HG03066 (cell line): ENCODE results near the gene FLT1.

Source experiments
- ATAC-seq: cut with Tn5 transposase; IDR thresholded peaks from one replicate; pipeline ENCODE4 v1.9.1; 2021; ENCODE audit warnings: low read depth; ENCODE audit not compliant: unreplicated experiment

Gene FLT1

DNA sequence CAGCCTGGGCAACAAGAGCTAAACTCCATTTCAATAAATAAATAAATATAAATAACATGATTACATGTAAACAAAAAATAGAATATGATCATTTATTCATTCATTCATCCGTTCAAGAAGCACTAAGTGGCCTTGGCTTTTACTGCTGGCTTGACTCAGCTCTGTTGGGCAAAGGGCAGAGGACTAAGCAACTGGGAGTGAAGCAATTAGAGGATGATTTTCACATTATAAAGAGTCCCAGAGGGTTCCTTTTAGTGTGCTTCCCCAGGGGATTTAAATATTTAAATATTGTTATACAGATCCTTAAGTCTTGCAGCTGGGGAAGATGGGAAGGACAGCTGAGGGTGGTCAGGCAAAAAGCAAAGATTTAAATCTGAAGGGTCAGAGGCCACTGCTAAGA lies 34.9 kb upstream of the FLT1 start:
- no peak for ATAC-seq

DNA sequence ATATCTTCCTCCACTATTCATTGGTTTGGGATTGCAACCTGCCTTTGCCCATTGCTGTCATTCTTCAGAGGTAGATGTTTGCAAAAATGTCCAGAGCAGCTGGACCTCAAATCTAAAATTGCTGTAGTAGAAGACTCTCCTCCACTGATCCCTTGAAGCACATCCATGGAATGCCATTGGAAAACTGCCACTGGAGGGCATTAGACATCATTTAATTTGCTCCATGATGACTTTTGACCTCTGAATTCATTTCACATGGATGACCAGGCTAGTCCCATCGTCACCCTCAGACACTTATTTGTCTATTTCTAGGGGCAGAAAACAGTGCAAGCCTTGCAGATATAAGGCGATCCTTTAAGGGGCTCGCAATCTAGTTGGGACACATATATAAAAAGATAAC lies 33.9 kb upstream of the FLT1 start:
- no peak for ATAC-seq

GRCh38 chr13:28528388-28528787 lies 33.5 kb upstream of the FLT1 start:
- ATAC-seq, result no peak

DNA sequence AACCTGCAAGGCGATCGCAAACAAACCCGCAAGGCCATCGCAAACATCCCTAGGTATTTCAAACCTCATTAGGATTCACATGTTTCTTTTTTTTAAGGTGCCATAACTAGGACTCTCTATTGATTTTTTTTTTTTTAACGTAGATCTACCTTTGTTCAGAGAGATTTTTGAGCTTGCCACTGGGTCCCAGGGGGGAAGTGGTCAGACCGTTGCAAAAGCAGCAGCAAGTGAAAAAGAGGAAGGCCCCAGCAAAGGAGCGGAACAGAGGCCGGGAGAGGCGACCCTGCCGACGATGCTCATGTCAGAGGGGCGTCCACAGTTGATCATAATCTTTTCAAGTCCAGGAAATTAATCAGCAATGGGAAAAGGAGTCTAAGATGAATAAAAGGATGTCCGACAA lies 32.7 kb upstream of the FLT1 start:
- no peak for ATAC-seq

DNA sequence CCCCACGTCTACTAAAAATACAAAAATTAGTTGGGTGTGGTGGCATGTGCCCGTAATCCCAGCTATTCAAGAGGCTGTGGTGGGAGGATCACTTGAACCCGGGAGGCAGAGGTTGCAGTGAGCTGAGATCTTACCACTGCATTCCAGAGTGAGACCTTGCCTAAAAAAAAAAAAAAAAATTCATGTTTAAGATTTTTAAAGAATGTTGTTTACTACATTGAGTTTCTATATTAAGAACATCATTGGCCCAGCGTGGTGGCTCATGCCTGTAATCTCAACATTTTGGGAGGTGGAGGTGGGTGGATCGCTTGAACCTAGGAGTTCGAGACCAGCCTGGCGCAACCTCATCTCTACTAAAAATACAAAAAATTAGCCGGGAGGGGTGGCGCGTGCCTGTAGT lies 31.9 kb upstream of the FLT1 start:
- ATAC-seq, result no peak

- ATAC-seq, result no peak
These were observed 27.9 kb upstream of the FLT1 start for GRCh38 chr13:28522871-28523270.

DNA sequence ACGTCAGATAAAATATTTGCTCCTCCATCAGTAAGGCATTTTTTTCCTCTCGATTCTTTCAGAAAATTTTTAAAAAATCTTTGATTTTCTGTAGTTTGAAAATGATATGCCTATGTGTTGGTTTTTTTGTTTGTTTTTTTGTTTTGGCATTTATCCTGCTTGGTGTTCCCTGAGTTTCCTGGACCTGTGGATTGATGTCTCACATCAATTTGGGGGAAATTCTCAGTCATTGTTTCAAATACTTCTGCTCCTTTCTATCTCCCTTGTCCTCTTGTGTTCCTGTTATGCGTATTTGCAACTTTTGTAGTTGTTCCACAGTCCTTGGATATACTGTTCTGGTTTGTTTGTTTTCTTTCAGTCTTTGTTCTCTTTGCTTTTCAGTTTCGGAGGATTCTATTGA lies 18.8 kb upstream of the FLT1 start:
- ATAC-seq, result no peak

GRCh38 chr13:28510542-28510941 lies 15.6 kb upstream of the FLT1 start:
- ATAC-seq, result no peak

GRCh38 chr13:28510066-28510465 lies 15.1 kb upstream of the FLT1 start:
- ATAC-seq, result no peak

DNA sequence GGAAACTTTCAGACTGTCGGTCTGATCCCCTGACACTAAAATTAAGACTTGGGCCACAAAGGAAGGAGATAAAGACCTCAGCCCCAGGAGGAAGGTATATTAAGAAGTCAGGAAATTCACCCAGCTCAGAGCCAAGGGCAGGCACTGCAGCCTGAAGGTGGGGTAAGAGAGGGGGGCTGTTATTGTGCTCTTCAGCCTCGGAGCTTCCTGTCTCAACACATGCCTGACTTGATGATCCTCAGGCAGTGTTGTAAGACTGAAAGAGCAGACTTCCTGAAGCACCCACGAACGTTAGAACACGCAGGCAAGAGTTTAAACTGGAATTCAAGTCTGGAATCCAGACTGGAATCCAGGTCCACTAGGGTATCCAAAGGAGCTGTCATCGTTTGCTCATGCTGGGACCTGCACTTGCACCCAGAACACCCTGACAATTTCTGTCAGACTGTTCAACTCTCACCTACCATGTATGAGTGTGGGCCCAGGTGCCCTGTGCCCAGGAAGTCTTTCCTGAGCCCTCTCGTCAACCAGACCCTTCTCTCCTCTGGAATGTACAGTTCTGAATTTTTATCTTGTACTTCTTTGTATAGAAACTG lies 10.7 kb upstream of the FLT1 start:
- no peak for ATAC-seq

DNA sequence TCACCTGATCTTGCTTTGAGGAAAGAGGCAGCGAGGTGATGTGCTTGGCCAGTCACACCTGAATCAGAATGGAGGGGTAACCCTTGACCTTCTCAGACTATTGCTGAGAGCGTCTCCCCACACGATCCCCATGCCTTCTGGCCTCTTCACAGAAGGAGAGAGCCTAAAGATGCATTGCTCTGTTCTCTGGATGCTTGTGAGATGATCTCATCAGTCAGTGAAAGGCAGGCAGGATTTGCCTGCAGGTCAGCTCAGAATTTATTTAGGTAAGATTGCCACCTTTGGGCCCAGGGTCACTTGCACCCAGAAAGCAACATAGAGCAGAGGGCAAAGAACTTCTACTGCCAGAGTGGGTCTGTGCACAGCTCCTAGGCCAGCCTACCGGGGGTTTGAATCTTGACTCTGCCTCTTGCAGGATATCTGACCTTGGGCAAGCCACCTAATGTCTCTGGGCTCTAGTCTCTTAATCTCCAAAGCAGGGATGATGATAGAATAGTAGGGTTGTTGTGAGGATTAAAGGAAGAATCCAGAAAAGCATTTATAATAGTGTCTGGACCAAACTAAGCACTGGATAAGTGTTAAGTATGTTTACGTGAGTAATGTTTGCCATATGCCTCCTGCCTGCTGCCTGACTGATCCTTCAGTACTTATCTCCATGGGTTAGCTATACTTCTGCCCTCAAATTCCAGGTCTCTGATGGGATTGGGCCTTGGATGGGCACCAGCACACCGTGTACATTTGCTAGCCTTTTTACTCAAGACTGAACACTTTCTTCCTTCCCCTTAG lies 8.4 kb upstream of the FLT1 start:
- ATAC-seq, result no peak

- ATAC-seq, result no peak
These were observed 6.6 kb upstream of the FLT1 start for GRCh38 chr13:28501547-28501946.

GRCh38 chr13:28499609-28500008 lies 4.7 kb upstream of the FLT1 start:
- no peak for ATAC-seq

GRCh38 chr13:28498481-28499115 lies 3.7 kb upstream of the FLT1 start:
- no peak for ATAC-seq

- no peak for ATAC-seq
These were observed 2.4 kb upstream of the FLT1 start for GRCh38 chr13:28497143-28497876.

DNA sequence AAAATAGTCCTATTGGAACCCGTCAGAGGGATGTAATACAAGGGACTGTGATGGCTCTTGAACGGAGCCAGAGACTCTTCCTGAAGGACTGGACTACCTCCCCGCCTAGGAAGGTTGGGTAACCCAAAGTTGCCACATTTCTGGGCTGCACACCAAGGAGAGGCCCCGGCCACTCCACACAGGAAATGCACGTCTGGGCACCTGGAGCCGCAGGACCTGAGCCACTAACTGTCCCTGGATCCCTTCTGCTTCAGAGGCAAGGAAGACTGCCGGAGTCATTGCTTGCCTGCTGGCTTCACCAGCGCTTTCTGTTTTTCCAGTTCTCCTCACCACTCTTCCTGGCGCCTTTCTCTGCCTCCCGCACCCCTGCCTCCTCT lies 1.2 kb upstream of the FLT1 start:
- no peak for ATAC-seq

GRCh38 chr13:28495538-28496187 lies 735 bp upstream of the FLT1 start:
- ATAC-seq, result no peak

GRCh38 chr13:28494504-28494777 lies 487 bp downstream of the FLT1 start:
- ATAC-seq, result no peak

DNA sequence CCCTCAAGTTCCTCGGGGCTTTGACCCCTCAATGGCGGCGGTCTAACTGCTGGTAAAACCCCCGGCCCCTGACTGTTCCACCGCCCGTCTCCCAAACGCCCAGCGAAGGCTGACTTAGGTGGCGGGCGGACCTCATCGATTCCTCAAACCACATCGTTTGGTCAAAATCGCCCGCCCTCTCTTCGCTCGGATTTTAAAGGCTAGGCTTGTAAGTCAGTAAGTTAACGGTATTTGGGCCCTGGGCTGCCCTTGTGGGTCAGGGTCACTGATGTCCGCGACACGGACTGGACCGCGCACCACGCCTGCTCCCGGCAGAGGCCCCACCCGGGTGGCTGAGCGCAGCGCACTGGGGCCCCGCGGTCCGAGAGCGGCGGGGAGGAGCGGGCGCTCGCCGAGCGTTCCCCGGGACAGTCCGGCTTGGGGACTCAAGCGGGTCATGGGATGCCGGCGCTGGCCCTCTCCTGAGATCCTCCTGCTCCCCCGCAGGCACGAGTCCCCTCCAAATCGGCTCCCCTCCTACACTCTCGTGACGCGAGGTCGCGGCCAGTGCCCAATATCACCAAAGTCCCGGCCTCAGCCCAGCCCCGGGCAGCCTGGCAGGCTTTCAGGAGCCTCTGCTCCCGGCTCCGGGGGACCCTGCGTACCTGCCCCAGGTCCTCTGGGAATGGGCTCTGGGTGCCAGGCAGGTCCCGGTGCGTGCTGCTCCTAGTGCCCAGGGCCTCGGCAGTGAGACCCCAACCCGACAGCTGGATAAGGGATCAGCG lies 1.0 kb downstream of the FLT1 start:
- ATAC-seq, result no peak

DNA sequence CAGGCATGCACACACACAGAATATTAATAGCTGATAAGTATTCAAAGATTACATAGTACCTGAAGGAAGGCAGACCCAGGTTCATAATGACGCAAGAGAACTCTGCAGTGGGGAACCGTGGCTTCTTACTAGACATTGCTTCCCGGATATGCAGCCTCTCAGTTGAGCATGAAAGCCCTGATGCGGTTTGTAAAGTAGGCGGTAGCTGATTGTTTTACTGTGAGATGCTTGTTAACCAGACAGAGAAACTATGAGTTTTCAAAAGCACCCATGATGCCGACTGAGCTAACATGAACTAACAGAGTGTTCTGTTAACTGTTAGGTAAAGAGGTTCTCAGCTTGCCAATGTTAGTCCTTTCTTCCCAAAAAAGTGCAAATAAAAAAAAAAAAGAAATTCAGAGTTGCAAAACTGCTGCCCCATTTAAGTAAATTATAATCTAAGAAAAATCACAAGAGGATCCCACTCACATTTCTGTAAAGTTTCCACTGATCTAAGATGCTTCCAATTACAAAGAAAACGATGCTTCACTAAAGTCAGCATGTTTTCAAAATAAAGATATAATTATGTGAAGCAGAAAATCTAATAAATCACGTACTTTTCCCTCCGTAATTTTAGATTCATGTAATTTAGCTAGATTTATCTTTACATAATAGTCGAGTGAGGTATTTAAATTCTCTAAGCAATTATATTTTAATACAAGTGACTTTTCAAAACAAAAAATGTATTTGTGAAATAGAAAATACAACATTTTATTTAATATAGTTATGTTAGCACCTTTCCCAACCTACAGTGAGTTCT lies 2.2 kb downstream of the FLT1 start:
- ATAC-seq, result no peak
